Measurements from ENCODE around the gene SLC11A2. TPM values are rescaled to one million over a fixed set of nuclear protein-coding genes. Genes with fewer than 3 reads are reported as not detected.

Gene SLC11A2
- total and polyA plus RNA-seq, 2 of the 8 experiments (the other 6 are each of a cell fraction or from before 2014, with no cell fraction given) = 55.0 to 61.5 TPM

DNA sequence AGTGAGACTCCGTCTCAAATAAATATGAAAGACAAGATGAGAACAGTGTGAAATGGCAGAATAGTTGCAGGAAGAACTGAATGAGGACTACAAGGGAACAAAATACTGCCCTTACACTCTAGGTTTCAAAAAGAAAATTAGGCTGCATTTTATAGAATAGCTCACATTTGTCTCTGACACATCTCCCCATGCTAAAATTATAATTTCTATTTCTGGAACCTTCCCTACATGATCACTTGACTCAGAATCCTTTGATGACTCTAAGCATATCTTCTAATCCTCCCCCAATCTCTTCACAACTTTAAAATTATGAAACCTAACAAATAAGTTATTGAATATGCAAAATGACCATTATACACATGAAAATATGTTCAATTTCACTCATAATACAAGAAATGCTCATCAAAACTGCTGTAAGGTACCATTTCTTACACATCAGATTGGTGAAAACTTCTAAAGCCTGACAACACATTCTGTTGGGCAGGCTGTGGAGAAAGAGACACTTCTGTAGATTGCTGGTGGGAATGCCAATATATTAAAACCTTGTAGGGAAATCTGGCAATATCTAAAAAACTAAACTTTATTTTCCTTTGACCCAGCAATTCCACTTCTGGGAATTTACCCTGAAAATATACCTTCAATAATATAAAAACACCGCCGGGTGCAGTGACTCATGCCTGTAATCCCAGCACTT is 78.1 kb downstream of the SLC11A2 start (continued):
- TF ChIP-seq, protein P1, sequence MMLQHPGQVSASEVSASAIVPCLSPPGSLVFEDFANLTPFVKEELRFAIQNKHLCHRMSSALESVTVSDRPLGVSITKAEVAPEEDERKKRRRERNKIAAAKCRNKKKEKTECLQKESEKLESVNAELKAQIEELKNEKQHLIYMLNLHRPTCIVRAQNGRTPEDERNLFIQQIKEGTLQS (IDR thresholded peaks at IDR 0.05; ENCODE audit: insufficient read depth, low read depth, low read length) = no peak
- TF ChIP-seq GTF2F1 (IDR thresholded peaks at IDR 0.05; ENCODE audit: borderline replicate concordance, low read depth, low read length) (no peak), NRF1 (IDR thresholded peaks at IDR 0.05; ENCODE audit: low read depth, low read length) (no peak), SP4 (IDR thresholded peaks at IDR 0.05; ENCODE audit: low read length) (no peak), SIX5 (IDR thresholded peaks at IDR 0.05; ENCODE audit: low read depth, low read length) (no peak), CBX8 (IDR thresholded peaks at IDR 0.05; ENCODE audit: borderline replicate concordance, low read depth, low read length) (no peak)

Measured in H1 (cell line).